ENCODE measurements around the gene TSPAN13.

- TF ChIP-seq BHLHE40 (IDR thresholded peaks at IDR 0.05; ENCODE audit: borderline replicate concordance) (no peak), NFRKB (IDR thresholded peaks at IDR 0.05) (no peak)
These were observed 59.1 kb downstream of the TSPAN13 start for GRCh38 chr7:16812542-16813231.
